ENCODE data around the gene SLC6A19. TPM values are rescaled to one million over a fixed set of nuclear protein-coding genes. Genes with fewer than 3 reads are reported as not detected.

SLC6A19 gene
- total RNA-seq, 1 experiment from 2014 or later = not detected

DNA sequence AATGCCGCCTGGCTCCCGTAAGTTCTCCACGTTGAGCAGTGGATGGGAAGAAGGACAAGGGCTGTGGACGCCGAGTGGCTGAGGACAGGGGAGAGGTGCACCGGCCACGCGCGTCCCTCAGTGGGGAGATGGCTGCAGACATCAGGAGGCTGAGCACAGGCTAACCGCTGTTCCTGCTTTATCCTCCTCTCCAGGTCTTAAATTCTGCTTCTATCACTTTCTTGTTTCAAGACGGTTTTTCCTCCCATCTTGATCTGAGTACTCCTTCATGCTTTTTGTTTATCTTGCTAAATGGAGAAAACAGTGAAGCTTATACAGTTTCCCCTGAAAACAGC lies 42.1 kb upstream of the SLC6A19 start:
- H3K79me2 ChIP-seq (ENCODE audit: low read length) = no peaks in the 10 kb centered on the region
- BruUV-seq (replicated peaks) = no TSS peak
- no peak for ATAC-seq
- no peak overlapping the region for H3K4me2 ChIP-seq (ENCODE audit: low read length)
- H3K9me2 ChIP-seq (replicated peaks; ENCODE audit: low read length) = no peaks in the 10 kb centered on the region
- no peaks in the 10 kb centered on the region for H3K27me3 ChIP-seq (ENCODE audit: low read length)
- H3K4me3 ChIP-seq (ENCODE audit: low read length) = no peak overlapping the region
- ChIA-PET CTCF (no interaction called here), POLR2A (ENCODE audit: unreplicated experiment) (no interaction called here)
- no peak overlapping the region for H3K27ac ChIP-seq (ENCODE audit: low read length)
- no peaks in the 10 kb centered on the region for H3K36me3 ChIP-seq (ENCODE audit: low read depth, low read length)
- no peaks in the 10 kb centered on the region for H3K9me3 ChIP-seq (ENCODE audit: low read length)
- no peak overlapping the region for H3K9ac ChIP-seq (ENCODE audit: low read length)
- intact Hi-C loops (cut with micrococcal nuclease) = no loop called here
- no peak for DNase-seq
- no peaks in the 10 kb centered on the region for H3F3A ChIP-seq (ENCODE audit: low read length, unreplicated experiment)
- no peak for TF ChIP-seq EZH2 (IDR thresholded peaks at IDR 0.05; ENCODE audit: low read length, unreplicated experiment)
- TF ChIP-seq, protein P1, sequence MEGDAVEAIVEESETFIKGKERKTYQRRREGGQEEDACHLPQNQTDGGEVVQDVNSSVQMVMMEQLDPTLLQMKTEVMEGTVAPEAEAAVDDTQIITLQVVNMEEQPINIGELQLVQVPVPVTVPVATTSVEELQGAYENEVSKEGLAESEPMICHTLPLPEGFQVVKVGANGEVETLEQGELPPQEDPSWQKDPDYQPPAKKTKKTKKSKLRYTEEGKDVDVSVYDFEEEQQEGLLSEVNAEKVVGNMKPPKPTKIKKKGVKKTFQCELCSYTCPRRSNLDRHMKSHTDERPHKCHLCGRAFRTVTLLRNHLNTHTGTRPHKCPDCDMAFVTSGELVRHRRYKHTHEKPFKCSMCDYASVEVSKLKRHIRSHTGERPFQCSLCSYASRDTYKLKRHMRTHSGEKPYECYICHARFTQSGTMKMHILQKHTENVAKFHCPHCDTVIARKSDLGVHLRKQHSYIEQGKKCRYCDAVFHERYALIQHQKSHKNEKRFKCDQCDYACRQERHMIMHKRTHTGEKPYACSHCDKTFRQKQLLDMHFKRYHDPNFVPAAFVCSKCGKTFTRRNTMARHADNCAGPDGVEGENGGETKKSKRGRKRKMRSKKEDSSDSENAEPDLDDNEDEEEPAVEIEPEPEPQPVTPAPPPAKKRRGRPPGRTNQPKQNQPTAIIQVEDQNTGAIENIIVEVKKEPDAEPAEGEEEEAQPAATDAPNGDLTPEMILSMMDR (conservative IDR thresholded peaks at IDR 0.05; ENCODE audit: low read depth, low read length) = no peak
- no peak for TF ChIP-seq EZH2phosphoT487 (IDR thresholded peaks at IDR 0.05; ENCODE audit: borderline replicate concordance, low read length)
- H3K4me1 ChIP-seq (ENCODE audit: insufficient read depth, low read length) = peaks cover 20% of the 10 kb centered on the region
- H2AFZ ChIP-seq (ENCODE audit: low read length) = no peak overlapping the region
- H4K20me1 ChIP-seq (ENCODE audit: low read length) = no peaks in the 10 kb centered on the region

DNA sequence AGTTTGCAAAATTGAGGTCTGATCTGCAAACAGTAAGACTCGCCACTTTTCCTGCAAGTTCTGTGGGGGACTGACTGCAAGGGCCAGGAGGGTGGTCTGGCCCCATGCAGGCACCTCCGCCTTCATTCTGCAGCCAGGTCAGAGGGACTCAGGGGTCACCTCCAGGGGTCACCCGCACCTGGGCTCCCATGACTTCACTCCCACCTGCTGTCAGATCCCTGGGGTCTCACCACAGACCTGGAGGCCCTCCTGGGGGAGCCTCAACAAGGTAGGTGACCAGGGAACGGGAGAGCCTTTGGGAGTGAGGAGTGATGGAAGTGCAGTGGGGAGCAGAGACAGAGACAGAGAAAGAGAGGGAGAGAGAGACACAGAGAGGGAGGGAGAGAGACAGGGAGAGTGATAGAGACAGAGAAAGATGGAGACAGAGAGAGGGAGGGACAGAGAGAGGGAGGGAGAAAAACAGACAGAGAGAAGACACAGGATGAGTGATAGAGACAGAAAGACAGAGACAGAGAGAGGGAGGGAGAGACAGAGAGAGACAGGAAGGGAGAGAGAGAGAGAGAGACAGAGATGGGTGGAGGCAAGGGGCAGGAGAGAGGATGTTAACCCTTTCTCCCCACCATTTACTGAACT lies 41.5 kb upstream of the SLC6A19 start:
- intact Hi-C loops (cut with micrococcal nuclease) = loop anchor here (2.0 to 10.0 kb wide), 2 partner anchors 47 to 155 kb away; partner anchors contain the start of genes NKD2 and SLC12A7
- CTCF ChIA-PET = no interaction called here

More for the DNA sequence above, 41.5 kb upstream of the SLC6A19 start:
- TF ChIP-seq, protein P1 (conservative IDR thresholded peaks at IDR 0.05; ENCODE audit: low read depth, low read length) = no peak
- TF ChIP-seq EZH2phosphoT487 (IDR thresholded peaks at IDR 0.05; ENCODE audit: borderline replicate concordance, low read length) (no peak), EZH2 (IDR thresholded peaks at IDR 0.05; ENCODE audit: low read length, unreplicated experiment) (no peak)
- Histone ChIP-seq H3K4me1 (ENCODE audit: insufficient read depth, low read length) (peaks cover 20% of the 10 kb centered on the region), H3K9ac (ENCODE audit: low read length) (no peak overlapping the region), H4K20me1 (ENCODE audit: low read length) (no peaks in the 10 kb centered on the region), H3K27ac (ENCODE audit: low read length) (no peak overlapping the region), H3K79me2 (ENCODE audit: low read length) (no peaks in the 10 kb centered on the region), H3K9me2 (replicated peaks; ENCODE audit: low read length) (no peaks in the 10 kb centered on the region), H3K36me3 (ENCODE audit: low read depth, low read length) (no peaks in the 10 kb centered on the region), H3F3A (ENCODE audit: low read length, unreplicated experiment) (no peaks in the 10 kb centered on the region), H3K4me2 (ENCODE audit: low read length) (no peak overlapping the region), H3K27me3 (ENCODE audit: low read length) (no peaks in the 10 kb centered on the region), H2AFZ (ENCODE audit: low read length) (no peak overlapping the region), H3K4me3 (ENCODE audit: low read length) (no peak overlapping the region), H3K9me3 (ENCODE audit: low read length) (no peaks in the 10 kb centered on the region)
- POLR2A ChIA-PET (ENCODE audit: unreplicated experiment) = no interaction called here
- ATAC-seq (no peak), DNase-seq (no peak)
- no TSS peak for BruUV-seq (replicated peaks)
